Fibroblast of lung (primary cell): ENCODE measurements around the gene IGF1R.

Source experiments
- EZH2 ChIP-seq: IDR thresholded peaks from 2 replicates; pipeline ENCODE4 v1.5.1; 2012; ENCODE audit warnings: low read length, control low read depth, mild to moderate bottlenecking; ENCODE audit errors: missing control alignments
- TF ChIP-seq, protein P1 (sequence below), 2 donors: IDR thresholded peaks in 1 of 2; conservative IDR thresholded peaks in 1 of 2; 1 replicate in 1 of 2; 2 replicates in 1 of 2; pipeline ENCODE4 v1.5.1; 2011 to 2012; ENCODE audit warnings: low read length in 2 of 2, control low read depth in 1 of 2, inconsistent platforms in 1 of 2, low read depth in 1 of 2, mild to moderate bottlenecking in 1 of 2

DNA sequence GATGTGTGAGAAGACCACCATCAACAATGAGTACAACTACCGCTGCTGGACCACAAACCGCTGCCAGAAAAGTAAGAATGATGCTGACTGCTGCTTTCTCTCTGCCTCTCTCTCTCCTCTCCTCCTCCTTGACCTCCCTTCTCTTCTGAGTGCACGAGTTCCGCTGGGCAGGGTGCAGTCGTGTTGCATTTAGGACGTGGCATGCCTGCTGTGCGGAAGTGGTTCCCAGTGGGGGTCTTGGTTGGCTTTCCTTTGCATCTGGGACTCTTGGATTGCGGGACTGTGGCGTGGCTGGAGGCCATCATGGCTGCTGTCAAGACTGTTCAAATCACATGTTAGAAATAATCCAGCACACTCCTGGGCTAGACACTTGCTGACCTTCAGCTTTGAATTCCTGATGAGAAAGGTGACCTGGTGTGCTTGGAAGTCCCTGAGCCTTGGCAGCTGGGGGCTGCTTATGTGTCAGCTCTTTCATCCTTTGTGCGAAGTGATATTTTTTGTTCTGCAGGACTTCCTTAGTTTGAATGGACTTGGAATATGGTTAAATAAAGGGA, 59.8 kb downstream of the IGF1R start:
- no peak for TF ChIP-seq EZH2
- TF ChIP-seq, protein P1, sequence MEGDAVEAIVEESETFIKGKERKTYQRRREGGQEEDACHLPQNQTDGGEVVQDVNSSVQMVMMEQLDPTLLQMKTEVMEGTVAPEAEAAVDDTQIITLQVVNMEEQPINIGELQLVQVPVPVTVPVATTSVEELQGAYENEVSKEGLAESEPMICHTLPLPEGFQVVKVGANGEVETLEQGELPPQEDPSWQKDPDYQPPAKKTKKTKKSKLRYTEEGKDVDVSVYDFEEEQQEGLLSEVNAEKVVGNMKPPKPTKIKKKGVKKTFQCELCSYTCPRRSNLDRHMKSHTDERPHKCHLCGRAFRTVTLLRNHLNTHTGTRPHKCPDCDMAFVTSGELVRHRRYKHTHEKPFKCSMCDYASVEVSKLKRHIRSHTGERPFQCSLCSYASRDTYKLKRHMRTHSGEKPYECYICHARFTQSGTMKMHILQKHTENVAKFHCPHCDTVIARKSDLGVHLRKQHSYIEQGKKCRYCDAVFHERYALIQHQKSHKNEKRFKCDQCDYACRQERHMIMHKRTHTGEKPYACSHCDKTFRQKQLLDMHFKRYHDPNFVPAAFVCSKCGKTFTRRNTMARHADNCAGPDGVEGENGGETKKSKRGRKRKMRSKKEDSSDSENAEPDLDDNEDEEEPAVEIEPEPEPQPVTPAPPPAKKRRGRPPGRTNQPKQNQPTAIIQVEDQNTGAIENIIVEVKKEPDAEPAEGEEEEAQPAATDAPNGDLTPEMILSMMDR (conservative IDR thresholded peaks at IDR 0.05 in 1 of 2, IDR thresholded peaks at IDR 0.05 in 1 of 2; ENCODE audit: low read depth in 1 of 2, low read length in 2 of 2): no peak
